Measurements from ENCODE around the gene DCT. TPM values are rescaled to one million over a fixed set of nuclear protein-coding genes. Genes with fewer than 3 reads are reported as not detected.

The DCT gene
- total RNA-seq, 1 experiment from 2014 or later: not detected

DNA sequence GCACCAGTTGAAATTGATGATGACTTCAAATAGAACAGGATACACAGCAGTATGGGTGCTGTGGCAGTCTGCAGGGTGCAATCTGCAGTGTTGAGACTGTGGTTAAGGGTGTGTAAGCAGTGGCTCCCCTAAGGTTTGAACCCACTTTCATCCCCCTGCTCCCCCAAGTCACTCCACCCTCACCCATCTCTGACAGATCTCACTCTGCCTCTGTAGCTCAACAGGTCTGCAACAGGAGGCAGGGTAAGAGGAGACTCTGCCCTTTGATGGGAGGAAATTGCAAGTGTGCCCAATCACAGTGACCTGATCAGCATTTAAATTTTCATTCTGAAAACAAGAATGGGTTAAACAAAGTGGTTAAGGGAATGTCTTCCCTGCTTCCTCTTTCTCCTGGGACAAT, 92.4 kb downstream of the DCT start:
- POLR2A ChIA-PET: no interaction called here
- no peak for ATAC-seq
- in situ Hi-C loops (cut with HindIII; ENCODE audit: low pct_unique_long_range_greater_than_20kb, low sequenced_read_pairs) (no loop called here), intact Hi-C loops (cut with micrococcal nuclease; ENCODE audit: unreplicated experiment) (no loop called here)
- no peak for TF ChIP-seq POLR2AphosphoS5 (IDR thresholded peaks at IDR 0.05; ENCODE audit: low read depth, low read length)
- H3K4me1 ChIP-seq (ENCODE audit: control insufficient read depth, insufficient read depth, low read length): no peaks in the 10 kb centered on the region
- no peaks in the 10 kb centered on the region for H3K36me3 ChIP-seq (ENCODE audit: control insufficient read depth, insufficient read depth, low read length)
- CTCF ChIA-PET: no interaction called here
- no TSS peak for BruUV-seq (replicated peaks)
- no peak overlapping the region for H3K4me3 ChIP-seq (ENCODE audit: low read depth in 2 of 2, low read length in 2 of 2)
- H3K27me3 ChIP-seq (ENCODE audit: control insufficient read depth, insufficient read depth, low read length): no peaks in the 10 kb centered on the region
- H3K9me3 ChIP-seq (ENCODE audit: control insufficient read depth, insufficient read depth, low read depth, low read length): no peaks in the 10 kb centered on the region
- H3K27ac ChIP-seq (ENCODE audit: low read length): no peak overlapping the region
- no peak for DNase-seq (ENCODE audit: low read depth, low spot score)

Other genes with a start within 250 kb of the DCT start
- gene TGDS, start 116.5 kb upstream of the DCT start, total RNA-seq (2021; ENCODE audit: unreplicated experiment): 7.9 TPM
- gene GPR180, start 122.2 kb upstream of the DCT start, total RNA-seq (2021; ENCODE audit: unreplicated experiment): 7.1 TPM
- 3.5 TPM for gene SOX21, start 232.9 kb upstream of the DCT start, total RNA-seq (2021; ENCODE audit: unreplicated experiment)

Measured in Panc1 (cell line).